Activated naive CD8-positive, alpha-beta T cell treated with anti-CD3 and anti-CD28 coated beads, Interleukin-2, amount 50 U/mL, for 16 hours (primary cell): ENCODE data around the gene REPS1.

ENCODE experiments used
- DNase-seq: peaks from one replicate; pipeline ENCODE4 v3.0.0-alpha.2; 2020; ENCODE audit warnings: low read depth, low spot score

The REPS1 gene

DNA sequence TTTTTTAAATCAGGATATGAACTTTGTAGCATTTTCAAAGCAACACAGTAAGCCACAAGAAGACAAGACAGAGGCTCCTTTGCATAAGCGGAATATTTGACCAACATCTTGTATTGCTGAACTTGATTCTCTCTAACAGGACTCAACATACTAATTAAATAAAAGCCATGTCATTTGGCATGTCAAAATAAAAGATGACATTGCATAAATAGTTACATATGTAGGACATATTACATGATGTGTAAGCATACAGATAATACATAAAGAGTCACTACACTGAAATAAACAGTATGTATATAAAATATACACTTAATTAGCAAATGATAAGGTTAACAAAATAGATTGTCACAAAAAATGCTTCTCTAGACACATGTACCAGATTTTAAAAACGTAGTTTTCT is 62.2 kb downstream of the REPS1 start:
- no peak for DNase-seq

DNA sequence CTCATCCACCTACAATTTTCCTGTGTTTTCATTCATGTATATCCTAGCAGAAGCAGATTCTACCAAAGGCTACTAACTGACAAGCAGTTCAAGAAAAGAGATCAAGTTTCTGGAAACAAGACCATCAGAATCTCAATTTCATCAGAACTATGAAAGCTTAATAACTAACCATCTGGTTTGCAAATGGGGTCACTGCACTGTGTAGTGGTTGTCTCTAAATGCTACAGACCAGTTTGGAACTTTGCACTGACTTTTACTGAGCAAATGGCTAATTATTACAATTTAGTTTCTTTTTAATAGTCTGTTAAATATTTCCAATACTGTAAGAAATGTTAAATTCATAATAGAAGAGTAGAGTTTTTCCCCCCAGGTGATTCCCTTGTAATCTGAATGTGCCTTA is 64.5 kb downstream of the REPS1 start:
- no peak for DNase-seq

DNA sequence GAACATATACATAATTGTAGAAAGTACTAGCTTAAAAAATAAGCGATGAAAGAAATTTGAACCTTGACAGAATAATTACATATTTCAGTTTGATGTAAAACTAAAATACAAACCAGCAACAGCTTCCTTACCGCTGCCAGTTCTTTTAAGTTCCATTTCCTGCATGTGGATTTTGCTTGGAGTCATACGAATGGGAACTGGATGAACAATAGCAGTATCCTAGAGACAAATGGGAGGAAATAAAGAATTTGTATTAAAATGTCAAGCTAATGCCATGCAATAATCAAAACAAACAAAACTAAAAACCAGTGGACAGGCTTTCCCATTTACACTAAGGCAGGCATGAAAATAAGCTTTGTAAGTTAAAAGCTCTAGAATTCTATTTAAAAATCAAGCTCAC is 67.1 kb downstream of the REPS1 start:
- no peak for DNase-seq

DNA sequence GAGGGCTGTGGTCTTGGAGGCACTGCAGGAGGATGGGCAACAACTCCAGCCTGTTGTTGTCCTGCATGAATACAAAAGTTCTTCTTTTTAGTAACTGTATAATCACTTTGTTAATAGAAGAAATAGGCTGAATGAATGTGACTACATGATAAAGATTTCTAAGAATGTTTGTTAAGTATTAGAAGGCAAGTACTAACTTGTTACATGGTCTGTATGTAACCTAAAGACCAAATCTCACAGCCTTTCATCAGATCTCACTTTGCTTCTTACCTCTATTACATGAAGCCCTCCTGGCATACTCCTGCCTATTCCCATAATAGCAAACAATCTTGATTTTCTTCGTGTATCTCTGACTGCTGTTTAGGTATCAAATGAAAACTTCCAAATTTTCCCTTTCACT is 73.4 kb downstream of the REPS1 start:
- no peak for DNase-seq

DNA sequence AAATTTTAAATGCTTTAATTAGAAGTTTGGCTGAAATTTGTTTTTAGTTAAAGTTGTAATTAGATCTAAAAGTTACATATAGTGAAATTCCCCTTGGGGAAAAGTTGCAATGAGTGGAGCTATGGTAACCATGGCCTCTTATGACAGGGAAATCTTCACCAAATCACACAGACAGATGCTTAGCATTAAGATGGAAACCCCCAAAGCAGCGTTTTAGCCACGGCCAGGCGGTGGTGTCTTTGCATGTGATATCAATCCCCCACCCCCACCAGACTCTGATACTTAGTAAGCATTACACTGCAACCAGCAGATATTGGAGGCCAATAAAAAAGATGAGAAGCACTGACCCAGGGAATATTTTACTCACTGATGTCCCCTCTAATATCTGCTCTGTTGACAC is 75.7 kb downstream of the REPS1 start:
- no peak for DNase-seq

DNA sequence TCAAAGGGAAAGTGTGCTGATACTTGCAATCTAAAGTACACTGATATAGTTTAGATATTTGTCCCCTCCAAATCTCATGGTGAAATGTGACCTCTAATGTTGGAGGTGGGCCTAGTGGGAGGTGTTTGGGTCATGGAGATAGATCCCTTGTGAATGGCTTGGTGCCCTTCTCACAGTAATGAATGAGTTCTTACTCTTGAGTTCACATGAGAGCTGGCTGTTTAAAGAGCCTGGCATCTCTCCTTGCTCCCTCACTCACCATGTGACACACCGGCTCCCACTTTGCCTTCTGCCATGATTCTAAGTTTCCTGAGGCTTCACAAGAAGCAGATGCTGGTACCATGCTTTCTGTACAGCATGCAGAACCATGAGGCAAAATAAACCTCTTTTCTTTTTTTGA is 78.1 kb downstream of the REPS1 start:
- no peak for DNase-seq

DNA sequence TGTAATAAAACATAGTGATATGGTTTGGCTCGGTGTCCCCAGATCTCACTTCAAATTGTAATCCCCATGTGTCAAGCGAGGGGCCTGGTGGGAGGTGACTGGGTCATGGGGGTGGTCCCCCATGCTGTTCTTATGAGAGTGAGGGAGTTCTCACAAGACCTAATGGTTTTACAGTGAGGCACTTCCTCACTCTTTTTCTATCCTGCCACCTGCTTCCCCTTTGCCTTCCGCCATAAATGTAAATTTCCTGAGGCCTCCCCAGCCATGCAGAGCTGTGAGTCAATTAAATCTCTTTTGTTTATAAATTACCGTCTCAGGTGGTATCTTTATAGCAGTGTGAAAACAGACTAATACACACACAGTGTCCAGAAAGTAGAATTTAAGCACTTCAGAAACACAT is 78.5 kb downstream of the REPS1 start:
- no peak for DNase-seq

DNA sequence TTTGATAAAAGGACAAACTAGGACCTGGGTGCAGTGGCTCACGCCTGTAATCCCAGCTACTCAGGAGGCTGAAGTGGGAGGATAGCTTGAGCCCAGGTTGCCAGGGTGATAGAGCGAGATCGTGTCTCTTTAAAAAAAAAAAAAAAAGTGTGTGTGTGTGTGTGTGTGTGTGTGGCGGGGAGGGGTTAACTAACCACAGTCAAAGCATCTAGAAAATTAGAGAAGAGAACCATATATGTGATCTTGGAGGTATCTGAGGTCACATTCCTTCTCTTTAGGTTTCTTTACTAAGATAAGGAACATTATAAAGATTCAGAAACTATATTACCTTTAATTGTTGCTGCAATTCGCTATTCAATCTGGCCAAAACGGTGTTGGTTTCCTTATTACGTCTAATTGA is 80.9 kb downstream of the REPS1 start:
- DNase-seq: no peak

DNA sequence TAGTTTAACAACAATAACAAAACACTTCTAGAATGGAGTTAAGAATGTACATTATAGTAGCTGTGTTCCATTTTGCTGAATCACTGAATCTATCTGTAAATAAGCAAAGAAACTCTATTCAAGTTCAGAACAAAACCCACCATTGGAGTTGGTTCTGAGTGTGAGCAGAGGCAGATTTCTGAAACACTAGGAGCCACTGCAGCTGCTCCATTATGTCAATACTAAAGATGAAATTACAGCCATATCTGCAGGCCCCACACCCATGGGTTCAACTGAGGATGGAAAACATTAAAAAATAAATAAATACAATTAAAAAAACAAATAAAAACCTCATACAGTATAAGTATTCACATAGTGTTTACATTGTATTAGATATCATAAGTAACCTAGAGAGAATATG is 91.0 kb downstream of the REPS1 start:
- DNase-seq: no peak

DNA sequence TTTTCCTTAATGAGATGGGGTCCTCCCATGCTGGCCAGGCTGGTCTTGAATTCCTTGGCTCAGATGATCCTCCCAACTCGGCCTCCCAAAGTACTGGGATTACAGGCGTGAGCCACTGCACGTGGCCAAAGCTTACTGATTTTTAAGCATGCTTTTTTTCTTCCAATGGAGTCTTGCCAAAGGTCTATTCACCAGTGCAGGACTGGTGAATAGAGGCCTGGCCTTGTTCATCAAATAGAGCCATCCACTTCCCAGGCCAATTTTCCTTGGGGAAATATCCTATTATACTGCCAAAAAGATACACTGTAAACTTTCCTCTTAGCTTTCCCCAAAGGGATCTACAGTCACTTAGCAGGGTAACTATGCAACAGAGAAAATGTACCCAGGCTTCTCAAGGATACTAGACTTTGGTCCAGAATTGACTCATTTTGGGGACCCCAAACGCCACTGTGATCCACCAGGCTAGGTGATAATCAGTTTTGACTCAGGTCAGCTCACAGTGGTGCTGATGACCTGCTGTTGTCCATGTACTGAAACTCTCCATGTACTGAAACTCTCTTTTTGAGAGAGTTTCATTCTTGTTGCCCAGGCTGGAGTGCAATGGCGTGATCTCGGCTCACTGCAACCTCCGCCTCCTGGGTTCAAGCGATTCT is 91.8 kb downstream of the REPS1 start:
- no peak for DNase-seq

DNA sequence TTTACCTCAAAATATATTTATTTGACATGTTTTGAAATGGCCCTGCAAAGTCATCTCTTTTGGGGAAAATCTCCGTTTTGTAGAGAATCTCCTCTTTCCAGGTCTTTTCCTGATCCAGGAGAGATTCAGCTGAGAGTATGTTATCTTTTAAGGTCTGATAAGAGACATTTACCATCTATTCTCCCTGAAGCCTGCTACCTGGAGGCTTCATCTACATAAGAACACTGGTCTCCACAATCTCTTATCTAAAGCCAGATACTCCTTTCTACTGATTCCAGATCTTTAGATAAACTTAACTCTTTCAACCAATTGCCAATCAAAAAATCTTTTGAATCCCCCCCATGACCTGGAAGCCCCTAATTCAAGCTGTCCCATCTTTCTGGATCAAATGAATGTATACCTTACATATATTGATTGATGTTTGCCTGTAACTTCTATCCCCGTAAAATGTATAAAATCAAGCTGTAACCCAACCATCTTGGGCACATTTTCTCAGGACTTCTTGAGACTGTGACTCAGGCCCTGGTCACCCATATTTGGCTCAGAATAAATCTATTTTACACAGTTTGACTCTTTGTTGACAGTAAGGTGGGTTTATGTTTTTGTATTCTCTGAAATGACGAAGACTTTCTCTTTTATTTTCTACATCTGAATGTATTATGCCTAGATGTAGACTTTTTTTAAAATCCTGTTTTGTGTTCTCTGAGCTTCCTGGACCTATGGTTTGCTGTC is 96.6 kb downstream of the REPS1 start:
- no peak for DNase-seq

DNA sequence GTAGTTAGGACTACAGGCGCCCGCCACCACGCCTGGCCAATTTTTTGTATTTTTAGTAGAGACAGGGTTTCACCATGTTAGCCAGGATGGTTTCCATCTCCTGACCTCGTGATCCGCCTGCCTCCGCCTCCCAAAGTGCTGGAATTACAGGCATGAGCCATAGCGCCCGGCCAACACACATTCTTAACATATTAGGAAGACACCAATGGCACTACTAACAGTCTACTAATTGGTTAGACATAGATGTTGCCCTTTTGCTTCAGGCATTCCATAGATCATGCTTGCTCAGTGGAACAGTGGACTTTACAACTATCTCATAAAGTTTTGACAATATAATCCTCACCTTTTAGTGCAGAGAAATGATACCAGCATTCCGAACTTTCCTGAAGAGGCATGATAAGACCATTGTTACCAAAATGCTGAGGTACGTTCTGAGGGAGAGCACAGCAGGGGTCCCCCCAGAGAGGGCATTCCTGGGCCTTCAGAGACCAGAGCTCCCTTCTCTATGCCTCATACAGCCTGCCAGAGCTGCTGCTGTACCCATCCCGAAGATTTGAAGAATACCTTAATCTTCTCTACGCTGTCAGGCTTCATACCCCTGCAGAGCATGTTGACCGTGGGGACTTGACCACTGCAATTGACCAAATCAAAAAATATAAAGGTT is 102.8 kb downstream of the REPS1 start:
- no peak for DNase-seq

DNA sequence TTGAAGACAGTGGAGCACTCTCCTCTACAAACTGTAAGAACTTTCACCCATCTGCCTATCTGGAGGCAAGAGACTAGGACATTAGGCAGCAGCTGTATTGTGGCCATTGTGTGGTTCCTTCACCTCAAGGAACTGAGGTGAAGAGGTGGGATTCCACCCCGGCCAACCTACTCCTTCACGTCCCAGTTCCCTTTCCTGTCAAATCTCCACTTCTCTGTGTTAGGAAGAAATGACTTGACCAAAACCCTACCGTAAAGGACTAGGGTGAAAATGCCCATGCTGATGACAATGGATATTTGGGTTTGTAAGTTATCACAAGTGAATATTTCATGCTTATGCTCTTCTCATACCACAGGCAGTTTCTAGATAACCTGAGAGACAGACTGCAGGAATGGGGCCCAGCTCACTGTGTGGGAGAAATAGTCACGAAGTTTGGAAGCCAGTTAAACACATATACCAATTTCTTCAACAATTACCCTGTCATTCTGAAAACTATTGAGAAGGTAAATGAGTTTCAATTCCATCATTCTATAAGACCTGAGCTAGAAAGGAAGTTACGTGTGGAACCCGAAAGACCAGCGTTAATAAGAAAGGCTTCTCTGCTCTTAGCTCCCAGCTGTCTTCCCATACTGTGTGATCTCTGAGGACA is 105.6 kb downstream of the REPS1 start:
- no peak for DNase-seq

DNA sequence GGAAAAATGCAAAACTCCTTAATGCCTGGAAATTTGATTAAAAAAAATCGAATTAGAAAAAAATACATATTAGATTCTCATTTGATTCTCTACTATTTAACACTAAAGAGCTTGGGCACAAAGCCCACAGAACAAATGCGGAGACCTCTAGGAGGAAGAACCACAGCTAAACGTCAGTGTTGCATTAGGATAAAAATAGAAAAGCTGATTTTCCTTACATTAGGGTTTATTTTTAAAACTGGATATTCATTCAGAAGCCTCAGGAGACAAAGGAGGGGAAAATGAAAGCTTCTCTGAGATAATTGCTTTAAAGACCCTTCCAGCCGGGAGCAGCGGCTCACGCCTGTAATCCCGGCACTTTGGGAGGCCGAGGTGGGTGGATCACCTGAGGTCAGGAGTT is 114.9 kb downstream of the REPS1 start:
- DNase-seq: no peak

DNA sequence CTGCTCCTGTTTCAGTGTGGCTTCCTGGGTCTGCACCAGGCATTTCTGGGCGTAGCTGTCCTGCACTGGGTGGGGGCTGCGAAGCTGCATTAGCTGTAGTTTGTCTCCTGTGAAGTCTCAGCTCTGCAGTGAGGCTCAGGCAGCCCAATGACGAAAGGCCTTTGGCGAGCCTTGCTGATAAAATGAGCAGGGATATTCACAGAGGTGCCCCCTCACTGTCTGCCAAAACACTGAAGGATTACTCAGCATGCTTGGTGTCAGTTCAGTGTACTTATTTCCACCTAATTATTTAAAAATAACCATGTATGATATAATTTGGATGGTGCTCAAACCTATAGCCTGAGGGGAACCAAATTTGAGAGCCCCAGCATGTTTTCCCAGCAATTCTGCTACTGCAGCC is 118.7 kb downstream of the REPS1 start:
- no peak for DNase-seq

DNA sequence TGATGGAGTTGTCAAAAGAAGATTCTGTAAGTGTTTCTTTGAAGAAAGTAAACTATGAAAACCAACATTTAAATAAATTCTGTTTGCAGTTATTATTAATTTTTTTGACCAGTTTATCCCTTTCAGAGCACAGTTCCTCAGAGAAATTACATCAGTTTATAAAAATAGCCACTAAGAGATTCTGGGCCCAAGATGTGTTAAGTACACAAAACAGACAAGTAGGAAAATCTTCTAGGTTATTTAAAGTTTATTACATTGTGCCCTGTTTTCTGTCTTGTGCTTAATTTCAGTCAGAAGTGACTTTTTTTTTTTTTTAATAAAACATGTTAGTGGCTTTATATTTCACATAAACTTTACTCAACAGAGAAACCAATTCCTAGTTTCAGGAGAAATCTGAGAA is 119.9 kb downstream of the REPS1 start:
- DNase-seq: no peak

DNA sequence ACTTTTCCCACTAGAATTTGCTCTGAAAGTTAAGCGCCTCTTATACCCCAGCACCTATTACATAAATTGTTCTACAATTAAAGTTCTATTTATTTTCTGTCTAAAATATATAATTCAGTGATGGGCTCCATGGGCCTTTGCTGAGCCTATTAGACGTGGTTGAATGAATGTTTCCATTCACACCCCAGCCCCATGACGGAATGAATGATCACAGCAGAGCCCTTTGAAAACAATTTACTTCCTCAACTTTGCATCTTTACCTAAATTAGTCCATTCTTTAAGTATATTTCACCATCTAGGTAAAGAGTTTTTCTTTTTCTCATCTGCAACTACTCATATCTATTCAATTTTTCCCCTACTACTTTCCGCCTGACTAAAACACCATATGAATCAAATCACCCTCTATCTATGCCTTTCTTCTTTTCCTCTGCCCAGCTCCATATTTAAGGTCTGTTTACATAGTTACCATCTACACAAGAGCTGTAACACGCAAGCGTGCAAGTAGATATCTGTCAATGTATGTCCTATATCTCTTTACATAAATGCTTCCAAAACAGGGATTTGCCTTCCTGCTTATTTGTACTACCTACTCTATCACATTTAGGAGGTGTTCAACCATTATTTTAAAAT is 122.5 kb downstream of the REPS1 start:
- DNase-seq: no peak

DNA sequence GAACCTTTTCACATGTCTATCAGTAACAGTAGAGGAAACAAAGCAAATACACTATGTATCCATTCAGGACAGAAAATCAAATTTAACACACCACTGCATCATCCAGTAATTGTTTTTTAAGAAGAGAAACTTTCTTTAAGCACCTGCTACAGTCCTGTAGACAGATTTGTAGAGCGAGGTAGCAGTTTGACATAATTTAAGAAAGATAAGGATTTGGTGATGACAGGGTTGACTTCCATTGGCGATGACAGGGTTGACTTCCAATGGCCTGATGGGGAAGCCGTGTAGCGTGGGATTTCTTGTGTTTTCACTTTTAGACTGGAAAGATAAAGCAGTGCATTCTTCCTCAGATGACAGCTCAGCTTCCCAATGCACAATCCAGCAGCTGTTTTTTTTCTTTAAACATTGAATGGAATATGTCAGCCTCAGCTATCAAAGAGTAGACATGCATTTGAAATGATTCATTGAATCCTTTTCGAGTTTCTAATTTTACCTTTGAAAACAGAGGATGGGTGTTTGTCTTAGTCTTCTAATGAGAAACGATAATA is 123.6 kb downstream of the REPS1 start:
- DNase-seq: no peak

DNA sequence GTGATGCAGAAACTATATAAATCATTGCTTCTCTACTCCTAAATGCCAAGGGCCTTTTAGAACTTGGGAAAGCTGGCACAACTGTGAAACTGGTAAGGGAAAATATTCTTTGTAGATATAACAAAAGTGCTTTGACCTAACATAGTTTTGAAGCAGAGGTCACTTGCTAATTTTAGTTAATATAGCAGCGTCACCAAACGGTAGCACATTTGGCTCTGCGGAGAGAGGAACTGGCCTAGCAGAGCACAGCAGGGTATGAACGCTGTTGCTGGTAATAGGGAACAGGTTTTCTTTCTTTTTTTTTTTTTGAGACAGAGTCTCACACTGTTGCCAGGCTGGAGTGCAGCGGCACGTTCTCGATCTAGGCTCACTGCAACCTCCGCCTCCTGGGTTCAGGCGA is 124.7 kb downstream of the REPS1 start:
- DNase-seq: no peak

DNA sequence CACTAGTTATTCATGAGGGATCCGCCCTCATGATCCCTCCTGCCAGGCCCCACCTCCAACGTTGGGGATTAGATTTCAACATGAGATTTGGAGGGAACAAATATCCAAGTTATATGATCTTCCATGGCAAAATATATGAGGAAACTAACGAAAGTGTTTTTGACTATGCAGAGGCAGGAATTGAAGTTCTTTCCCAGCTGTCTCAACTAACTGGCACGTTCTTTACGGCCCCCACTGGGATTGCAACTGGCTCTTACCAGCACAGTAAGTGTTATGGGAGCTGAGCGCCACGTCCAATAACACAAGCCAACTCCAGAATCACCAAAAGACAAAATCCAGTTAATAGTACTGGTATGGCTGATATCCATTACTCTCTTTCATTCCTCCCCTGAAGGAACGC is 125.6 kb downstream of the REPS1 start:
- no peak for DNase-seq

DNA sequence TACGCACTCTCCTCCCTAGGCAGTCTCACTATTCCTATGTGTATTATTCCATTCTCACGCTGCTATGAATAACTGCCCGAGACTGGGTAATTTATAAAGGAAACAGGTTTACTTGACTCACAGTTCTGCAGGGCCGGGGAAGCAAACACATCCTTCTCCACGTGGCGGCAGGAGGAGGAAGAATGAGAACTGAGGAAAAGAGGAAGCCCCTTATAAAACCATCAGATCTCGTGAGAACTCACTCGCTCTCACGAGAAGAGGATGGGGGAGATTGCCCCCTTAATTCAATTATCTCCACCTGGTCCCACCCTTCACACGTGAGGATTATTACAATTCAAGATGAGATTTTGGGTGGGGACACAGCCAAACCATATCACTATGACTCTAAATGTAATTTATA is 130.3 kb downstream of the REPS1 start:
- no peak for DNase-seq

DNA sequence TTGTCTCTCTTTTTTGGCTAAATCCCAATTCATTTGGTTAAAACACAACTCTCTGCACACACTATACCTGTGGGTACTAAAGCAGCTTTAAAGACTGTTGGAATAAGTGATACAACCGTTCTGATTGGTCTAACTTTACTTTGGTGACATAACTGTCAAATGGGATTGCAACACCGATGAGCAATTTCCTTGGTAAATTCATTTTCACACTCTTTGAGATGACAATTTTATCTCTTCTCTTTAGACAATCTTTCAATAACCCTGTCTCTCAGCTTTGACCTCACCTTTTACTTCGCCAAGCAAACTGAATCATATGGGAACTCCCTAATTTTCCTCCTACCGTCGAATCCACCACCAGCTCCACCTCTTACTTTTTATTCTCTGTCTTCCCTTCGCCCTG is 131.4 kb downstream of the REPS1 start:
- DNase-seq: no peak
